C4-2B (cell line): ENCODE measurements around the gene CCDC69.
"Not testable (repeated sequence)": the region's sequence is repeated elsewhere in the genome, so short reads cannot be mapped to it uniquely, and the experiment has no call there.

Experiments used
- H3K27ac ChIP-seq: fragments of 450-650 bp; 2 replicates; pipeline ENCODE4 v1.5.1; 2017
- ZFX ChIP-seq: fragments of 450-650 bp; IDR thresholded peaks from 2 replicates; pipeline ENCODE4 v1.6.1; 2017
- TF ChIP-seq, protein P1 (sequence below): fragments of 450-650 bp; conservative IDR thresholded peaks from 2 replicates; pipeline ENCODE4 v1.5.1; 2017; ENCODE audit warnings: mild to moderate bottlenecking

The CCDC69 gene

DNA sequence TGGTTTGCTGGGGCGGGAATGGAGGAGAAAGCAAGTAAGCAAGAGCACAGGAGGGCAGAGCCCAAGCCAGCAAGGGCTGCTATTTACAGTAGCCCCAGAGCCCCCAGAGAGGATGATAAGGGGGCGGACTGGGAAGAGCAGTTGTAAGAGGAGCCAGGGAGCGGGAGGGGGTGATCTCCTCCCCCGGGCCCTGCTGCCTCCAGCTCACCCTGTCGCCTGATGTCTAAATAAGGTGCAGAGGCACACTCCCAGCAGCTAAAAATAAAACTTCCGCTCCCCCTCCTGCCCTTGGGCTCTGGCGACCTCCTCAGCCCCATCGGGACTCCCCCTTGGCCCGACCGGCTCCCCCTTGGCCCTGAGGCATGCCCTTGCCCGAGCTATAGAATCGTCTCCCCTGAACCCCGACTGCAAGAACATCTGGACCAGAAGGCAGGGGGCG, 14.4 kb upstream of the CCDC69 start:
- TF ChIP-seq, protein P1, sequence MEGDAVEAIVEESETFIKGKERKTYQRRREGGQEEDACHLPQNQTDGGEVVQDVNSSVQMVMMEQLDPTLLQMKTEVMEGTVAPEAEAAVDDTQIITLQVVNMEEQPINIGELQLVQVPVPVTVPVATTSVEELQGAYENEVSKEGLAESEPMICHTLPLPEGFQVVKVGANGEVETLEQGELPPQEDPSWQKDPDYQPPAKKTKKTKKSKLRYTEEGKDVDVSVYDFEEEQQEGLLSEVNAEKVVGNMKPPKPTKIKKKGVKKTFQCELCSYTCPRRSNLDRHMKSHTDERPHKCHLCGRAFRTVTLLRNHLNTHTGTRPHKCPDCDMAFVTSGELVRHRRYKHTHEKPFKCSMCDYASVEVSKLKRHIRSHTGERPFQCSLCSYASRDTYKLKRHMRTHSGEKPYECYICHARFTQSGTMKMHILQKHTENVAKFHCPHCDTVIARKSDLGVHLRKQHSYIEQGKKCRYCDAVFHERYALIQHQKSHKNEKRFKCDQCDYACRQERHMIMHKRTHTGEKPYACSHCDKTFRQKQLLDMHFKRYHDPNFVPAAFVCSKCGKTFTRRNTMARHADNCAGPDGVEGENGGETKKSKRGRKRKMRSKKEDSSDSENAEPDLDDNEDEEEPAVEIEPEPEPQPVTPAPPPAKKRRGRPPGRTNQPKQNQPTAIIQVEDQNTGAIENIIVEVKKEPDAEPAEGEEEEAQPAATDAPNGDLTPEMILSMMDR: no peak
- no peak for TF ChIP-seq ZFX
- no peak overlapping the region for H3K27ac ChIP-seq

DNA sequence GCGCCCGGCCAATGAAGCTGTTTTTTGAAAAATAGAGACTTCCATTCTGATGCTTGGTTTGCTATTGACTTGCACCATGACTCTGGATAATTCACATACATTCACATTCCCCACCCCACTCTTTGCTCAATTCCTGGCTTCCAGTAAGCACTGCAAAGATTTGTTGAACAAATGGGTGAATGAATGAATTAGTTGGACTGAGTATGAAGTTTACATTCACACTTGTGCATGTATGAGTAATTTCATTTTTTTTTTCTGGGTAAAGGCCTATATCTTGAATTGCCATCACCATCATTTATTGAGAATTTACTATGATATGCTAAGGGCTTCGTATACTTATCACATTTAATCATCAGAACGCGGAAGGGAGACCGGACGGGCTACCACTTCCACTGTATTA, 13.8 kb upstream of the CCDC69 start:
- TF ChIP-seq, protein P1: no peak
- no peak for TF ChIP-seq ZFX
- H3K27ac ChIP-seq: no peak overlapping the region

DNA sequence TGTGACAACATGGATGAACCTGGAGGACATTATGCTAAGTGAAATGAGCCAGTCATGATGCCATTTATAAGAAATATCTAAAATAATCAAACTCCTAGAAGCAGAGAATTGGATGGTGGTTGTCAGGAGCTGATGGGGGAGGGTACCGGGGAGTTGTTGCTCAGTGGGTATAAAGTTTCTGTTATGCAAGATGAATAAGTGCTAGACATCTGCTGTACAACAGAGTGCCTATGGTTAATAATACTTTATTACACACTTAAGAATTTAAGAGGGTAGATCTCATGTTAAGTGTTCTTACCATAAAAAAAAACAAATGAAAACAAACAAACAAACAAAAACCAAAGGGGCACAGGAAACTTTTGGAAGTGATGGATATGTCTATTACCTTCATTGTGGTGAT, 13.0 kb upstream of the CCDC69 start:
- TF ChIP-seq, protein P1: no peak
- TF ChIP-seq ZFX: no peak
- H3K27ac ChIP-seq: no peak overlapping the region

DNA sequence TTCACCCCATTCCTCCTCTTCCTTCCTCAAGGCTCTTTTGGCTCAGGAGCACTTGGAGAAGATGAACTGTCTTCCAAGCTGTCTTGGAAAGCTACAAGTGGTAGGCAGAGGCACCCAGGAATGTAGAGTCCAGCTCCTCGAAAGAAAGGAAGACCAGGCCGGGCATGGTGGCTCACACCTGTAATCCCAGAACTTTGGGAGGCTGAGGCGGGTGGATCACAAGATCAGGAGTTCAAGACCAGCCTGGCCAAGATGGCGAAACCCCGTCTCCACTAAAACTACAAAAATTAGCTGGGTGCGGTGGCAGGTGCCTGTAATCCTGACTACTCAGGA, 11.3 kb upstream of the CCDC69 start:
- H3K27ac ChIP-seq: not testable (repeated sequence)

- TF ChIP-seq, protein P1: no peak
- no peak for TF ChIP-seq ZFX
- H3K27ac ChIP-seq: no peak overlapping the region
Measured at GRCh38 chr5:151234476-151235238, 10.8 kb upstream of the CCDC69 start.

- H3K27ac ChIP-seq: no peak overlapping the region
- TF ChIP-seq ZFX: no peak
- TF ChIP-seq, protein P1: no peak
Measured at GRCh38 chr5:151233616-151234085, 9.8 kb upstream of the CCDC69 start.

- TF ChIP-seq, protein P1: no peak
- no peak for TF ChIP-seq ZFX
Measured at GRCh38 chr5:151231359-151231758, 7.5 kb upstream of the CCDC69 start.

More at GRCh38 chr5:151231359-151231758, 7.5 kb upstream of the CCDC69 start:
- H3K27ac ChIP-seq: no peak overlapping the region
